Muscle of back (tissue), 11 donors: ENCODE measurements around the gene CMKLR1. TPM values are rescaled to one million over a fixed set of nuclear protein-coding genes. Genes with fewer than 3 reads are reported as not detected.

ENCODE experiments used
- DNase-seq, 3 donors: peaks; one replicate each; pipeline versions ENCODE4 v3.0.0 to v3.0.0-alpha.2; 2013
- polyA plus RNA-seq, 10 donors: library from polyadenylated mRNA; unstranded; fragments of 120-200 nt; gene quantifications; one replicate each; pipeline ENCODE4 v1.2.1, GENCODE V29; 2013; ENCODE audit not compliant: insufficient read length in 10 of 10

Gene CMKLR1
- polyA plus RNA-seq, 10 donors = 3.3 to 6.6 (median 5.0) TPM

DNA sequence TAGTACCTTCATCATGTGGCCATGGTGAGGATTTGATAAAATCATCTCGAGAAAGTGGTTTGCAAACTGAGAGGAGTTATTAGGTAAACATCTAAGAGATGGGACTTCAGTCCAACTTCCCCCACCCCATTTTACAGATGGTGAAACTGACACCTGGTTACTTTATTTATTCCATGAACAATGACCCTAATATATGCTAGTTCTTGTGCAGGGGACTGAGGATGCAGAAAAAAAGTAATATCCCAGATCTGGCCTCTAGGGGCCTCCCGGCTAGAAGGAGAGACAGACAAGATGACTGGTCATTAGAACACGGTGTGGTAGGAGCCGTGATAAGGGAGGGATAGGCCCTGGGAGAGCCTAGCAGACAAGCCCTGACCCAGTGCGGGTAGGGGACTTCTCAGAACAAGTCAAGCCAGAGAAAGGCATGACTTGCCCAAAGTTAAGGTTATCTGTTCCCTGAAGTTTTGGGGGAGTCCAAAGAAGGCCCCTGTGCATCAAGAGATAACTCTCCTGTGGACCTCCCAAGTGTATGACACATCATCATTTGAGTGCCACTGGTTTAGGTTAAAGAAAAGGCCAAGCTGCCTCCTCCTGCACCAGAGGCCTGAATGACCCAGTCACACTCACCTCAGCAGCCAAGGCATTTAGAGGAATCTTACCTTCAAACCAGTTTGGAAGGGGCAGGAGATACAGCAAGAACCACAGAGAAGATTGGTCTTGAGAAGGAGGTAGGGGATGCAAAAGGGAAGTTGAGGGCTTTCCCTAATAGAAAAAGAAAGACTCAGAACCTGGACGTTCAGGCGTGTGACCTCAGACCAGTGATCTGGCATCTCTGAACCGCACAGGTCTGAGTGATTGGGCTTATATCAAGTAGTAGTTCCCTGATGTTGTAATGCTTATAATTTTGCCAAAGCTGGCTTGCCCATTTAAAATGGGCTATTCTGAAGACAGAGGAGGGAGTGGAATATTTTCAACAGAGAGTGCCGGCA is 1.6 kb downstream of the CMKLR1 start:
- peak in 1 of 3 donors; percentile 44 for DNase-seq

DNA sequence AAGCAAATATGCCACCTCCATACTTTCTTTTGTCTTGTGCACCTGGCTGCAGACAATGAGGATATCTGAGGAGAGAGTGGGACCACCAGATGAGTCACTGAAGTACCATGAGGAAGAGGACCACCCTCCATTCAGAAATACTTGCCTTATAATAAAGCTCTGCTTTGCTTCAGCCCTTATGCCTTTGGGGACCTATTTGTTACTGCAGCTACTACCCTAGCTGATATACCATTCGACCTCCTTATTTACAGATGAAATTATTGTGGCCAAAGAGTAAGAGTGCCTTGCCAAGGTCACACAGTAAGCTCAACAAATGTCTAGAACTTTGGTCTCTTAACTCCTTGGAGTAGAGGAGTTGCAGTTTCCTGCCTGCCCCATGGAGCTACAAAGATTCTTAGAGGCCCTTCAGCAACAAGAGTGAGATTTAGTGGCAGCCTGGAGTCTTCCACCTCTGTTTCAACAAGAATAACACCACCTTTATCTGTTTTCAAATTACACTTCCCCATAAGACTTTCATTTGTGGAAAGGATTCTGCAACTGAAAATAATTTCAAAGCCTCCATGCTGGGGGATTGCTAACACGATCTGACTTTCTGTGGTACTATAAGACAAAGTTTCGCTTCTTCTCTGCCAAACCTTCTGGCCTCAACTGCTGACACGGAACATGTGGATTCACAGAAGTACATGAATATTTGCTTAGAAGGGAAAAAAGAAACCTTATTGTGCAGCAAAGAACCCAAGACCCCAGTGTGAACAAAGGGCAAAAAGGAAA is 3.6 kb downstream of the CMKLR1 start:
- DNase-seq = no peak

DNA sequence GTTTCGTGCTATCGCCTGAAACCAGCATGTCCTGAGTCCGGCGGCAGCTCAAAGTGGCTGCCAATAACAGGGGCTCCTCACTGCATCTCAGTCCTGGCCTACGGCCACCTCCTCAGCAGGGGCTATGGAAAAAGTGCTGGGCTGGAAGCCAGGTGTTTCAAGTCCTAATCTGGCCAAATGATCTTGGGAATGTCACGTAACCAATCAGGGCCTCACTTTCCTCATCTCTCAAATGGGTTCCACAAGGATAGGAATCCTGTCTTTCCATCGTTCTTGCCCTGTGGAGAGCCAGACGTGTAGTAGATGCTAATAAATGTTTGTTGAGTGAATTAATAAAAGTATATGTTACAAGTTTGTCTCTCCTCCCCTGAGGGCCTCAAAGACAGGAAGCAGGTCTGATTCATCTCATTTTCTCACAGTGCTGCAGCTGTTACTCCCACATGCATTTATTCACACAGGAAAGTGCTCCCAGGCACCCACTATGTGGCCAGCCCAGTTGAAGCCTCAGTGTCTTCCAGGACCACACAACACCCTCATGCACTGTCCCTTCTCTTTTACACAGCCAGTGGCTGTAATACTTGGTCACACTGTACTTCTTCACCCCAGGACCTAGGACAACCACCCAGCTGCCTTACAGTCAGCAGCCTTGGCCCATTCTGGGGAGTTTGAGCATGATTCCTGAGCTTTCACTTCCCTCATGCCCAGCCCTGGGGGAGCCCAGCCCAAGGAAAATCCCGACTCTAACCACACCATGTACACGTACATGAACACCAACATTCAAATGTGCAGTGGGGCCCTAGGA is 5.0 kb downstream of the CMKLR1 start:
- DNase-seq = no peak

GRCh38 chr12:108332791-108333382 is 6.2 kb downstream of the CMKLR1 start:
- DNase-seq = peak in 2 of 3 donors; percentile 38 to 62

- DNase-seq = peak in 1 of 3 donors; percentile 36
These were observed 10.7 kb downstream of the CMKLR1 start for GRCh38 chr12:108328420-108328819.

GRCh38 chr12:108327621-108328344 is 11.3 kb downstream of the CMKLR1 start:
- DNase-seq = peak in 1 of 3 donors; percentile 59

GRCh38 chr12:108326254-108326750 is 12.8 kb downstream of the CMKLR1 start:
- no peak for DNase-seq

DNA sequence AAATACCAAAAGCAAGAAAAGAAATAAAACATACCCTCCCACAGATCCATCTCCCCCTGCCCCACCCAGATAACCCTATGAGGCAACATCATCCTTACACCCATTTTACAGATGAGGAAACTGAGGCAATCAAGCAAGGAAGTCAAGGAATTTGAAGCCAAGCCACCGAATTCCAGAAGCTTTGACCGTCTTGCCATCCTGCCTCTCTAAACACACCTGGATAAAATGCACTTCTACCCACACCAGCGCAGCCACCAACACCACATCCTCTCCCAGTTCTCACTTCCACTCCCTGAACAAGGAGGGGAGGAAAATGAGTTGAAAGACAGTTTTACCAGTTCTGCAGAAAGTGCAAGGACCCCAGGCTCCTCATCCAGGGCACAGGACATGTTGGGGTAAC is 13.6 kb downstream of the CMKLR1 start:
- DNase-seq = no peak

DNA sequence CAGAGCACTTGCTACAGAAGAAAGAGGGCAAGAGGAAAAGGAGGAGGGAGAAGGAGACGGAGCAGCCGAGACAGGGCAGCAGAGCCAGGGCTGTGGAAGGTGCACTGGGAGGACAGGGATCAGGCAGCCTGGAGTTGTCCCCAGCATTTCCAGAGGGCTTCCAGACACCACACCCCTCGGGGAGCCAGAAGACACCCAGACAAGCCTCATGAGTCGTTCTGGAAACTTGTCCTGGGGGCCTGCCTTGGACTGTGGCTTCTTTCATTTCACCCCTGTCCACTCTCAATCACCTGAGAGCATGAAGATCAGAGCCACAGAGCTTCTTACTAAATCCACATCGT is 14.1 kb downstream of the CMKLR1 start:
- no peak for DNase-seq

DNA sequence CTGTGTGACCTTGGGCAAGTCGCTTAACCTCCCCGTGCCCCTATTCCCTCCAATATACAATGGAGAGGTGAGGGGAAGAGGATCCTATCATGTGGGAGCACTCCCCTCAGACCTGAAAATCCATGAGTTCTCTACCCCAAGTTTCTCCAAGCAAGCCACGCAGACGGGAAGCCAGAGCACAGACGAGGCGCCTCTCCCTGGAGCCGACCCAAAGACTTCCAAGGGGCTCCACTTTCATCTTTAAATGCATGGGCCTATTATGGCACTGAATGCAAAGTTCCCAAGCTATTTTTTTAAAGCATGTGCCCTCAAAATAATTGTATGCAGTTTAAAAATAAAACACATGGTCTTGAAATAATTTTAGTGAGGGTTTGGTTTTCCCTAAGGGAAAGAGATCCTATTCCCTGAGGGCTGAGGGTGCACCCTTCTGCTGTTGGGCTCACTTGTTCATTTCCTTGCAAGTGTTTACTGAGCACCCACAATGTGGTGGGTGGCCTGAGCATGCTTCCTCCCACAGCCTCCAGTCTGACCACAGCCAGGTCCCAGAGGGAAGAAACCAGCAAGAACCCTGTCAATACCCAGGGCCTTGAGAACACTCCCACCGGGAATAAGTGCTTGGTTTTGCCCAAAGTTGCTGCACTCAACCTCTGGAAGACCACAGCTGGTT is 14.6 kb downstream of the CMKLR1 start:
- no peak for DNase-seq

GRCh38 chr12:108323581-108323980 is 15.5 kb downstream of the CMKLR1 start:
- DNase-seq = no peak

- no peak for DNase-seq
These were observed 16.1 kb downstream of the CMKLR1 start for GRCh38 chr12:108322998-108323397.

DNA sequence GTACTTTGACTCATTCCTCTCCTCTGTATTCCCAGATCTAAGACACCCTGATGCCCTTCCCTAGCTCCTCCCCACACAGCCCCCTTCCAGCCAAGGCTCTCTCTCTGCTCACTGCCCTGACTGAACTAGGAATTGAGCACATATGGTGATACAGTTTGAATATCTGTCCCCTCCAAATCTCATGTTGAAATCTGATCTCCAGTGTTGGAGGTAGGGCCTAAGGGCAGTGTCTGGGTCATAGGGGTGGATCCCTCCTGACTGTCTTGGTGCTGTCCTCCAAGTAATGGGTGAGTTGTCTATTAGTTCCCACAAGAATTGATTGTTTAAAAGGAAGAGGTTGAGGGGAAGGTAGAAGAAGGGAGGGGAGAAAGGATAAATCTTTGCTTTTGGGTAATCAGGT is 17.4 kb downstream of the CMKLR1 start:
- DNase-seq = no peak

DNA sequence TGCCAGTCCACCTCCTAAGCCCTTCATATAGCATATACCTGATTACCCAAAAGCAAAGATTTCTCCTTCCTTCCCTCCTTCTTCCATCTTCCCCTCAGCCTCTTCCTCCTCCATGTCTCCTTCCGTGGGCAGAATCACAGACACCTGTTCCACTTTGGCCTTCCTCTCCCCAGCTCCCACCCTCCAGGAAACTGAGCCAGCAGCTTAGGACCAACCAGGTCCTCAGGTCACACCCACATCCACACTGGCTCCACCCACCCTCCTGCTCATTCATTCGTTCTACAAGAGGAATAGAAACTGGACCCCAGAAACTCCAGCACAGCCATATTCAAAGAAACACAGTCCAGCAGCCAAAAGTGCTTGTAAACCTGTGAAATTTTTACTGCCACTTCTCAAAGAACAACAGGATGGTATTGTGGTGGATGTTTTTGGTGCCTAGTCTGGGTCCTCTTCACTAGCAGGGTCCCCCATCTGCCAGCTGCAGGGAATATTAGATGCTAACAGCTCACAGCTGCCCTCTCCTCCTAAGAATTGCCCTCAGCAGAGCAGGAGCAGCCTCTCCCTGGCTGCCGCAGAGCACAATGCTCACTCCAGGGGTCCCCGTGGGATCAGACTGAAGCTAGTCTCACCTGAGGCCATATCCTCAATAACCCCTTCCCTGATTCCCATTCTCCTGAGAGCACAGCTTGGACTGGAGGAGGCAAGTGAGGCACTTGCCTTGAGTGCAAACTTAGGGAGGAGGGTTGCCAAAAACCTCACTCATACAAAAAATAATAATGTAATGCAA is 18.4 kb downstream of the CMKLR1 start:
- DNase-seq = no peak

- no peak for DNase-seq
These were observed 19.6 kb downstream of the CMKLR1 start for GRCh38 chr12:108319277-108320234.

- DNase-seq = no peak
These were observed 20.4 kb downstream of the CMKLR1 start for GRCh38 chr12:108318472-108319275.
